T-helper 2 cell treated with Interferon-gamma antibody and Interleukin-4, amounts not matched to agents 100 ng/mL and 5 ng/mL, for 36 hours (primary cell): Measurements from ENCODE around the gene DPYSL4. TPM values are rescaled to one million over a fixed set of nuclear protein-coding genes. Genes with fewer than 3 reads are reported as not detected.

Experiments
- intact Hi-C: fragments of 100-400 bp; cut with micrococcal nuclease; formaldehyde crosslinking; loops from one replicate; pipeline ENCODE4 v1.15.1; 2023
- total RNA-seq: library from RNA; stranded (reverse); gene quantifications from 2 replicates; pipeline ENCODE4 v1.2.3, GENCODE V29; 2022

DPYSL4 gene
- total RNA-seq, 1 donor from 2014 or later, result 11.1 TPM

GRCh38 chr10:132192076-132192975 lies 5.6 kb downstream of the DPYSL4 start:
- intact Hi-C loops, result no loop called here

GRCh38 chr10:132192991-132193665 lies 6.4 kb downstream of the DPYSL4 start:
- intact Hi-C loops, result no loop called here

GRCh38 chr10:132193907-132194552 lies 7.3 kb downstream of the DPYSL4 start:
- intact Hi-C loops, result no loop called here

- intact Hi-C loops, result no loop called here
These were observed 8.0 kb downstream of the DPYSL4 start for GRCh38 chr10:132194726-132195125.

- intact Hi-C loops, result no loop called here
These were observed 8.8 kb downstream of the DPYSL4 start for GRCh38 chr10:132195366-132196075.

- intact Hi-C loops, result no loop called here
These were observed 9.7 kb downstream of the DPYSL4 start for GRCh38 chr10:132196178-132197113.

GRCh38 chr10:132197271-132198067 lies 10.7 kb downstream of the DPYSL4 start:
- intact Hi-C loops, result no loop called here

- intact Hi-C loops, result no loop called here
These were observed 11.3 kb downstream of the DPYSL4 start for GRCh38 chr10:132198068-132198370.

GRCh38 chr10:132198381-132199181 lies 11.8 kb downstream of the DPYSL4 start:
- intact Hi-C loops, result no loop called here

GRCh38 chr10:132199268-132199853 lies 12.6 kb downstream of the DPYSL4 start:
- intact Hi-C loops, result no loop called here

GRCh38 chr10:132199854-132200311 lies 13.1 kb downstream of the DPYSL4 start:
- intact Hi-C loops, result no loop called here

- intact Hi-C loops, result no loop called here
These were observed 13.8 kb downstream of the DPYSL4 start for GRCh38 chr10:132200344-132201110.

GRCh38 chr10:132201111-132201969 lies 14.6 kb downstream of the DPYSL4 start:
- intact Hi-C loops, result no loop called here

- intact Hi-C loops, result no loop called here
These were observed 15.6 kb downstream of the DPYSL4 start for GRCh38 chr10:132202070-132202970.

- intact Hi-C loops, result no loop called here
These were observed 16.7 kb downstream of the DPYSL4 start for GRCh38 chr10:132203256-132204077.
